NB4 (cell line): ENCODE measurements around the gene NFASC.

Experiments used
- CTCF ChIP-seq: IDR thresholded peaks from one replicate; pipeline ENCODE4 v1.5.1; 2012; ENCODE audit warnings: low read depth, low read length
- TF ChIP-seq, protein P1 (sequence below): IDR thresholded peaks from 2 replicates; pipeline ENCODE4 v1.6.1; 2011; ENCODE audit warnings: low read depth, low read length

DNA sequence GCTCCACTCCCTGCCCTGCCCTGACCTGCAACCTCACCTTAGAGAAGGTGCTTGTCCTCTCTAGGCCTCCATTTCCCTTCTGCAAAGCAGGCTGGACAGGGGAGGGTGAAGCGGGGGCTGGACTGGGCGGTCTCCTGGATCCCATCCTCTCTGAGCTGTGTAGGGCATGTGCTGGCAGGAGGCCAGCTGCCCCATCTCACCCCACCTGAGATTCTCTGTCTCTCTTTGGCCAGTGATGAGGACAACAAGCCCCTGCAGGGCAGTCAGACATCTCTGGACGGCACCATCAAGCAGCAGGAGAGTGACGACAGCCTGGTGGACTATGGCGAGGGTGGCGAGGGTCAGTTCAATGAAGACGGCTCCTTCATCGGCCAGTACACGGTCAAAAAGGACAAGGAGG, 145.4 kb downstream of the NFASC start:
- TF ChIP-seq CTCF, result no peak
- TF ChIP-seq, protein P1, sequence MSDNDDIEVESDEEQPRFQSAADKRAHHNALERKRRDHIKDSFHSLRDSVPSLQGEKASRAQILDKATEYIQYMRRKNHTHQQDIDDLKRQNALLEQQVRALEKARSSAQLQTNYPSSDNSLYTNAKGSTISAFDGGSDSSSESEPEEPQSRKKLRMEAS, result no peak
